ENCODE data around the gene CLDN20. TPM values are rescaled to one million over a fixed set of nuclear protein-coding genes. Genes with fewer than 3 reads are reported as not detected.

The CLDN20 gene
- polyA plus RNA-seq, 1 of the 3 experiments (the other 2 are of a cell fraction) = 0.07 TPM

DNA sequence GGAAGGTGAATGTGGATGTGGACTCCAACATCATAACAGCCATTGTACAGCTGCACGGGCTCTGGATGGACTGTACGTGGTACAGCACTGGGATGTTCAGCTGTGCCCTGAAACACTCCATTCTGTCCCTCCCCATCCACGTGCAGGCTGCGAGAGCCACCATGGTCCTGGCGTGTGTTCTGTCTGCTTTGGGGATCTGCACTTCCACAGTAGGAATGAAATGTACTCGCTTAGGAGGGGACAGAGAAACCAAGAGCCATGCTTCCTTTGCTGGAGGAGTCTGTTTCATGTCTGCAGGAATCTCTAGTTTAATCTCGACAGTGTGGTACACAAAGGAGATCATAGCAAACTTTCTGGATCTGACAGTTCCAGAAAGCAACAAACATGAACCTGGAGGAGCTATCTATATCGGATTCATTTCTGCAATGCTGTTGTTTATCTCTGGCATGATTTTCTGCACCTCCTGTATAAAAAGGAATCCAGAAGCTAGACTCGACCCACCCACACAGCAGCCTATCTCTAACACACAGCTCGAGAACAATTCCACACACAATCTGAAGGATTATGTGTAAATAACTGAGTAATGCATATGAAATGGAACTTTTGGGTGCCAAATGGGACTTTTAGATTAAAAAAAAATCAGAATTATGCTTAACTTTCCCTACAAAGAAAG is 12.1 kb downstream of the CLDN20 start (continued):
- TF ChIP-seq, protein P1, sequence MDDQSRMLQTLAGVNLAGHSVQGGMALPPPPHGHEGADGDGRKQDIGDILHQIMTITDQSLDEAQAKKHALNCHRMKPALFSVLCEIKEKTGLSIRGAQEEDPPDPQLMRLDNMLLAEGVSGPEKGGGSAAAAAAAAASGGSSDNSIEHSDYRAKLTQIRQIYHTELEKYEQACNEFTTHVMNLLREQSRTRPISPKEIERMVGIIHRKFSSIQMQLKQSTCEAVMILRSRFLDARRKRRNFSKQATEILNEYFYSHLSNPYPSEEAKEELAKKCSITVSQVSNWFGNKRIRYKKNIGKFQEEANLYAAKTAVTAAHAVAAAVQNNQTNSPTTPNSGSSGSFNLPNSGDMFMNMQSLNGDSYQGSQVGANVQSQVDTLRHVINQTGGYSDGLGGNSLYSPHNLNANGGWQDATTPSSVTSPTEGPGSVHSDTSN (IDR thresholded peaks at IDR 0.05) = peak; percentile 63
- TF ChIP-seq, protein P2, sequence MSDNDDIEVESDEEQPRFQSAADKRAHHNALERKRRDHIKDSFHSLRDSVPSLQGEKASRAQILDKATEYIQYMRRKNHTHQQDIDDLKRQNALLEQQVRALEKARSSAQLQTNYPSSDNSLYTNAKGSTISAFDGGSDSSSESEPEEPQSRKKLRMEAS (IDR thresholded peaks at IDR 0.05; ENCODE audit: low read depth) = no peak

DNA sequence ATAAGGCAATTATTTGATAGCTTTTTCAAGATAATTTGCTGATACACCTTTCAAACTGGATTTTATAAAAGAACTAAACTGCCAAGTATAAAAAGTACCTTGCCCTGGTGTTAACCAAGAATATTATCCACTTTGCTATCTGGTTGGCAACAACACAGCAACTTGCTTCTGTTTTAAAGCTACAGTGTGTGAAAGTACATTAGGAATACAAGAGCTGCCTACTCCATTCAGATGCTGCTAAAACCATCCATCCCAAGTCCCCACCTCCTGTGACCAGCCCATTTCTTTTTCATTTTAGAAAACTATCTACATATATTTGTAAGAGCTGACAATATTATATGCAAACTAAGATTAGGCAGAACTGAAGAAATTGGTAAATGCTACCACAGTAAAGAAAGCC is 12.8 kb downstream of the CLDN20 start:
- POLR2A ChIA-PET = interaction anchor here (1.1 kb wide), 1 partner anchor 39 kb away, joined by 3 read pairs; no protein-coding TSS in a partner anchor
- TF ChIP-seq CHD2 (IDR thresholded peaks at IDR 0.05; ENCODE audit: low read length, partially characterized antibody) (no peak), ELF1 (IDR thresholded peaks at IDR 0.05) (no peak), SIN3A (IDR thresholded peaks at IDR 0.05; ENCODE audit: borderline replicate concordance, low read depth, low read length) (no peak), JUND (IDR thresholded peaks at IDR 0.05) (no peak), SMC3 (IDR thresholded peaks at IDR 0.05; ENCODE audit: low read depth, low read length) (no peak), POLR2AphosphoS5 (IDR thresholded peaks at IDR 0.05; ENCODE audit: low read depth, low read length) (no peak)
- TF ChIP-seq, protein P3, sequence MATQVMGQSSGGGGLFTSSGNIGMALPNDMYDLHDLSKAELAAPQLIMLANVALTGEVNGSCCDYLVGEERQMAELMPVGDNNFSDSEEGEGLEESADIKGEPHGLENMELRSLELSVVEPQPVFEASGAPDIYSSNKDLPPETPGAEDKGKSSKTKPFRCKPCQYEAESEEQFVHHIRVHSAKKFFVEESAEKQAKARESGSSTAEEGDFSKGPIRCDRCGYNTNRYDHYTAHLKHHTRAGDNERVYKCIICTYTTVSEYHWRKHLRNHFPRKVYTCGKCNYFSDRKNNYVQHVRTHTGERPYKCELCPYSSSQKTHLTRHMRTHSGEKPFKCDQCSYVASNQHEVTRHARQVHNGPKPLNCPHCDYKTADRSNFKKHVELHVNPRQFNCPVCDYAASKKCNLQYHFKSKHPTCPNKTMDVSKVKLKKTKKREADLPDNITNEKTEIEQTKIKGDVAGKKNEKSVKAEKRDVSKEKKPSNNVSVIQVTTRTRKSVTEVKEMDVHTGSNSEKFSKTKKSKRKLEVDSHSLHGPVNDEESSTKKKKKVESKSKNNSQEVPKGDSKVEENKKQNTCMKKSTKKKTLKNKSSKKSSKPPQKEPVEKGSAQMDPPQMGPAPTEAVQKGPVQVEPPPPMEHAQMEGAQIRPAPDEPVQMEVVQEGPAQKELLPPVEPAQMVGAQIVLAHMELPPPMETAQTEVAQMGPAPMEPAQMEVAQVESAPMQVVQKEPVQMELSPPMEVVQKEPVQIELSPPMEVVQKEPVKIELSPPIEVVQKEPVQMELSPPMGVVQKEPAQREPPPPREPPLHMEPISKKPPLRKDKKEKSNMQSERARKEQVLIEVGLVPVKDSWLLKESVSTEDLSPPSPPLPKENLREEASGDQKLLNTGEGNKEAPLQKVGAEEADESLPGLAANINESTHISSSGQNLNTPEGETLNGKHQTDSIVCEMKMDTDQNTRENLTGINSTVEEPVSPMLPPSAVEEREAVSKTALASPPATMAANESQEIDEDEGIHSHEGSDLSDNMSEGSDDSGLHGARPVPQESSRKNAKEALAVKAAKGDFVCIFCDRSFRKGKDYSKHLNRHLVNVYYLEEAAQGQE (IDR thresholded peaks at IDR 0.05; ENCODE audit: low read depth, low read length) = no peak
- TF ChIP-seq, protein P4, sequence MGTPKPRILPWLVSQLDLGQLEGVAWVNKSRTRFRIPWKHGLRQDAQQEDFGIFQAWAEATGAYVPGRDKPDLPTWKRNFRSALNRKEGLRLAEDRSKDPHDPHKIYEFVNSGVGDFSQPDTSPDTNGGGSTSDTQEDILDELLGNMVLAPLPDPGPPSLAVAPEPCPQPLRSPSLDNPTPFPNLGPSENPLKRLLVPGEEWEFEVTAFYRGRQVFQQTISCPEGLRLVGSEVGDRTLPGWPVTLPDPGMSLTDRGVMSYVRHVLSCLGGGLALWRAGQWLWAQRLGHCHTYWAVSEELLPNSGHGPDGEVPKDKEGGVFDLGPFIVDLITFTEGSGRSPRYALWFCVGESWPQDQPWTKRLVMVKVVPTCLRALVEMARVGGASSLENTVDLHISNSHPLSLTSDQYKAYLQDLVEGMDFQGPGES (IDR thresholded peaks at IDR 0.05; ENCODE audit: low read depth, low read length) = no peak
- TF ChIP-seq, protein P1 (IDR thresholded peaks at IDR 0.05) = no peak
- Histone ChIP-seq H3K9me2 (no peaks in the 10 kb centered on the region), H3K4me3 (ENCODE audit: low read depth in 2 of 2, low read length in 1 of 2) (no peak overlapping the region), H3K4me2 (peak overlapping the region; percentile 34; the same call in 1 of the 2 replicates), H3K9ac (no peak overlapping the region), H3K36me3 (replicated peaks in 1 of 2; ENCODE audit: control insufficient read depth in 1 of 2, insufficient read depth in 2 of 2, low read length in 1 of 2) (peaks cover 17 to 26% of the 10 kb centered on the region in 2 experiments), H3K27me3 (ENCODE audit: insufficient read depth) (no peaks in the 10 kb centered on the region), H2AFZ (ENCODE audit: low read depth) (no peak overlapping the region), H3K79me2 (ENCODE audit: insufficient read depth) (peaks cover 16% of the 10 kb centered on the region; the same call in 1 of the 2 replicates), H3K9me3 (no peaks in the 10 kb centered on the region), H3K4me1 (ENCODE audit: control insufficient read depth in 1 of 2, insufficient read depth in 2 of 2, low read depth in 1 of 2, low read length in 1 of 2) (peaks cover 38 to 68% of the 10 kb centered on the region in 2 experiments), H3F3A (replicated peaks; ENCODE audit: insufficient read depth) (peaks cover 55% of the 10 kb centered on the region), H4K20me1 (ENCODE audit: insufficient read depth) (no peaks in the 10 kb centered on the region), H3K27ac (ENCODE audit: low read depth in 2 of 2, low read length in 1 of 2) (peak overlapping the region; percentile 93 to 99)
- CTCF ChIA-PET = interaction anchor here (0.8 to 4.2 kb wide), 11 partner anchors 9 to 99 kb away, joined by 3 to 26 read pairs (median 4); partner anchors contain the start of gene TFB1M
- no peak for DNase-seq

Measured in SK-N-SH (cell line).